ENCODE measurements around the gene DNAJA4.

DNA sequence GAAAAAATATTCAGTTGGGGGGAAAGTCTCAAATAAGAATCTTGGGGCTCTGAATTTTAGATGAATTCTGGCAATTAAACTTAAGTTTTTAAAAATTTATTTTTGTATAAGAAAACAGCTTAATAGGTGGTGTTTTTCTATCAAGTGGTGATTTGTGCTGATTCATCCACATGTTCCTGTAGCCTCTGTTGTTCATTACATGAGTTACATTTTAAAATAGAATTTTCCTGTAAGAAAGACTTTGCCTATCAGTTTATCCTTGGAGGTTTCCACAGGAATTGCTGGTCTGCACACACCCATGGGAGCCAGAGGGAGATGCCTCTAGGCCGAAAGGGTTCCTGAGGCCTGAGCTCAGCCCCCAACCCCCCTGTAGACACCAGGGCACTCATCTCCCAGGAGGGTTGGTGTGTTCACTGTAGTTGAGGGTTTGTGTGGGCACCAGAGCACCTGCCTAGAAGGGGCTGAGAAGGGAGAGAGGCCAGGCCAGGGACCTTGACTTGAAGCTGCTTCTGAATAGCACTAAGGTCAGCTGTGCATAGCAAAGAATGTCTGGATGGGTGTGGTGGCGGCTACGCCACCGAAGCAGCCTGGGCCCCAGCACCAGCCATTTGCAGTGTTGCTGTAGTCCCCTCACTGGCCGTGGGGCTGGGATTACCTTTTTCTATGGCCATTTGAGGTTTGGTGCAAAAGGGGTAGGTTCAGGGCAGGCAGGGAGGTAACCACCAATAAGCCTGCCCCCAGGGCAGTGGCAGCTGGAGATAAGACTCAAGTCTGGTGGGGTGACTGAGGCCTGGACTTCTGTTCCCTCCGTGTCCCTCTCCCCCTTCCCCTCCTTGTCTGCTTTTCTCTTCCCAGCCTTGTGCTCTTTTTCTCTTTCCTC lies 11.9 kb downstream of the DNAJA4 start:
- TF ChIP-seq, protein P1, sequence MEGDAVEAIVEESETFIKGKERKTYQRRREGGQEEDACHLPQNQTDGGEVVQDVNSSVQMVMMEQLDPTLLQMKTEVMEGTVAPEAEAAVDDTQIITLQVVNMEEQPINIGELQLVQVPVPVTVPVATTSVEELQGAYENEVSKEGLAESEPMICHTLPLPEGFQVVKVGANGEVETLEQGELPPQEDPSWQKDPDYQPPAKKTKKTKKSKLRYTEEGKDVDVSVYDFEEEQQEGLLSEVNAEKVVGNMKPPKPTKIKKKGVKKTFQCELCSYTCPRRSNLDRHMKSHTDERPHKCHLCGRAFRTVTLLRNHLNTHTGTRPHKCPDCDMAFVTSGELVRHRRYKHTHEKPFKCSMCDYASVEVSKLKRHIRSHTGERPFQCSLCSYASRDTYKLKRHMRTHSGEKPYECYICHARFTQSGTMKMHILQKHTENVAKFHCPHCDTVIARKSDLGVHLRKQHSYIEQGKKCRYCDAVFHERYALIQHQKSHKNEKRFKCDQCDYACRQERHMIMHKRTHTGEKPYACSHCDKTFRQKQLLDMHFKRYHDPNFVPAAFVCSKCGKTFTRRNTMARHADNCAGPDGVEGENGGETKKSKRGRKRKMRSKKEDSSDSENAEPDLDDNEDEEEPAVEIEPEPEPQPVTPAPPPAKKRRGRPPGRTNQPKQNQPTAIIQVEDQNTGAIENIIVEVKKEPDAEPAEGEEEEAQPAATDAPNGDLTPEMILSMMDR (IDR thresholded peaks at IDR 0.05), result no peak
- TF ChIP-seq POLR2AphosphoS5 (IDR thresholded peaks at IDR 0.05; ENCODE audit: insufficient read depth in 1 of 2, low read depth in 1 of 2) (no peak), POLR2A (IDR thresholded peaks at IDR 0.05) (no peak)

Data from vagina (tissue), 2 donors.